ENCODE data around the gene SORL1.

Gene SORL1

GRCh38 chr11:121426476-121427399 is 25.4 kb upstream of the SORL1 start:
- peak in 27 of 56 donors; percentile 2 to 68 (median 26) for DNase-seq

- DNase-seq, result no peak
Observed at GRCh38 chr11:121427400-121427744, 24.7 kb upstream of the SORL1 start.

- no peak for DNase-seq
Observed at GRCh38 chr11:121429556-121429955, 22.6 kb upstream of the SORL1 start.

GRCh38 chr11:121431820-121432526 is 20.1 kb upstream of the SORL1 start:
- no peak for DNase-seq

- peak in 7 of 56 donors; percentile 14 to 39 (median 19) for DNase-seq
Observed at GRCh38 chr11:121435132-121435531, 17.0 kb upstream of the SORL1 start.

- DNase-seq, result no peak
Observed at GRCh38 chr11:121435551-121436511, 16.3 kb upstream of the SORL1 start.

- no peak for DNase-seq
Observed at GRCh38 chr11:121437018-121437685, 15.0 kb upstream of the SORL1 start.

- DNase-seq, result no peak
Observed at GRCh38 chr11:121437686-121438078, 14.4 kb upstream of the SORL1 start.

GRCh38 chr11:121439337-121439736 is 12.8 kb upstream of the SORL1 start:
- no peak for DNase-seq

- DNase-seq, result no peak
Observed at GRCh38 chr11:121439759-121440158, 12.4 kb upstream of the SORL1 start.

- peak in 1 of 56 donors; percentile 42 for DNase-seq
Observed at GRCh38 chr11:121441521-121441920, 10.6 kb upstream of the SORL1 start.

GRCh38 chr11:121443688-121444275 is 8.3 kb upstream of the SORL1 start:
- no peak for DNase-seq

- no peak for DNase-seq
Observed at GRCh38 chr11:121444526-121444925, 7.6 kb upstream of the SORL1 start.

- DNase-seq, result peak in 13 of 56 donors; percentile 17 to 62 (median 43)
Observed at GRCh38 chr11:121445071-121445768, 6.9 kb upstream of the SORL1 start.

- DNase-seq, result no peak
Observed at GRCh38 chr11:121446752-121447156, 5.4 kb upstream of the SORL1 start.

GRCh38 chr11:121448011-121448410 is 4.1 kb upstream of the SORL1 start:
- no peak for DNase-seq

- DNase-seq, result no peak
Observed at GRCh38 chr11:121448431-121448941, 3.6 kb upstream of the SORL1 start.

GRCh38 chr11:121449123-121449522 is 3.0 kb upstream of the SORL1 start:
- DNase-seq, result no peak

- DNase-seq, result no peak
Observed at GRCh38 chr11:121449626-121450025, 2.5 kb upstream of the SORL1 start.

GRCh38 chr11:121450401-121450800 is 1.7 kb upstream of the SORL1 start:
- DNase-seq, result no peak

Data from nucleus accumbens (tissue), 56 donors.